Measurements from ENCODE around the gene CENPX.

Gene CENPX

DNA sequence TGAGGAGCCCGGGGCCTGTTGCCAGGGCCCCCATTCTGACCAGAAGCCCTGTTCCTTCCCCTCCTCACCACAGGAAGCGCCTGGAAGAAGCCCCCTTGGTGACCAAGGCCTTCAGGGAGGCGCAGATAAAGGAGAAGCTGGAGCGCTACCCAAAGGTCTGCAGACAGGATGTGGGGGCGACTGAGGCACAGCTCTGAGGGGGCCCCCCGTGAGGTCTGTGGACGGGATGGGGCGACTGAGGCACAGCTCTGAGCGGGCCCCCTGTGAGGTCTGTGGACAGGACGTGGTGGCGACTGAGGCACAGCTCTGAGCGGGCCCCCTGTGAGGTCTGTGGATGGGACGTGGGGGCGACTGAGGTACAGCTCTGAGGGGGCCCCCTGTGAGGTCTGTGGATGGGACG lies 13.3 kb downstream of the CENPX start:
- no peak for DNase-seq

DNA sequence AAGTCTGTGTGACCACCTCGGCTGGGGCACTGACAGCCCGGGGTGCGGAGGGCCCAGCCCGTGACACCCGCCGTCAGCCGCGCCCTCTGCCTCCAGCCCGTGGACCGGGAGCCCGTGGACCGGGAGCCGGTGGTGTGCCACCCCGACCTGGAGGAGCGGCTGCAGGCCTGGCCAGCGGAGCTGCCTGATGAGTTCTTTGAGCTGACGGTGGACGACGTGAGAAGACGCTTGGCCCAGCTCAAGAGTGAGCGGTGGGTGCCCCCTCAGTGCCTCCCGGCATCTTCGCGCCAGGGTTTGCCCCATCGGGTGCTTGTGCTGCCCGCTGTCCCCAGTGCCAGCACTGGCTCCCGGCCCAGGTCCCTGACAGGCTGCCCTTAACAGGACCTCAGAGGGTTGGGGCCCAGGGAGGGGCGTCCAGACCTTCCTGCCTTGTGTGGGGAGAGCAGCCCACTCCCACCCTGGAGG lies 13.7 kb downstream of the CENPX start:
- no peak for DNase-seq

- no peak for DNase-seq
Measured at GRCh38 chr17:82008258-82008940, 14.3 kb downstream of the CENPX start.

GRCh38 chr17:82007495-82008257 lies 15.0 kb downstream of the CENPX start:
- DNase-seq = no peak

- no peak for DNase-seq
Measured at GRCh38 chr17:82007228-82007494, 15.5 kb downstream of the CENPX start.

DNA sequence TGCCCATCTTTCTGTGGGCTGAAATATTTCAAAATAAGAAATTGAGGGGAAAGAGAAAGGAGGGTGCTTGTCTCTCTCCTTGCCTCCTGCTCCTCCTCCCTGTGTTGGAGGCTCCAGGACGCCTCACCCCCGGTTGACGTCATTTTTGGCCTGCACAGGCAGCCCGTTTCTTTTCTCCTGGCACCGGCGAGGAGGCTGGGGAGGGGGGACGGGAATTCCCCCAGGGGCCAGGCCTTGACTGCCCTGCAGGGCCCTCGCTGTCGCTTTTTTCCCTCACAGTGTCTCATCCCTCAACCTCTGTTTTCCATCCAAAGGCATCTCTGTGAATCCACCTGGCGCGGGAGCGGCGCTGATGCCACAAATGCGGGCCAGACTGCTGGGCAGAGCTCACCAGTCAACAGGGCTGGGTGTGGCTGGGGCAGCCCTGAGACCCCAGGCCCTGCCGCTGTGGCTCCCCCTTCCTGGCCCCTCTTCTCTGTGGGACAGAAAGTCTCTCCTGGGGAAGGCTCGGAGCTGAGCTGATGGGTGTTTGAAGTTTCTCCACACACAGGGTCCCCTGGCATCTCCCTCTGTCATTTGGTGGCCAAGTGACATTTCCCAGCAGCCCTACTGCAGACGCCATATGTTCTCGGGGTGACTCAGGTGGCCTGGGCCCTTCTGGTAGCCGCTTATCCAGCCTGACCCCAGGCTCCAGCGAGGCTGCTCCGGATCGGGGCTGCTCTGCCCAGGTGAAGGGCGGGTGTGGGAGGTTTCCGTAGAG lies 16.0 kb downstream of the CENPX start:
- DNase-seq = no peak

GRCh38 chr17:82005701-82006348 lies 16.9 kb downstream of the CENPX start:
- DNase-seq = no peak

GRCh38 chr17:82004517-82005455 lies 17.9 kb downstream of the CENPX start:
- no peak for DNase-seq

DNA sequence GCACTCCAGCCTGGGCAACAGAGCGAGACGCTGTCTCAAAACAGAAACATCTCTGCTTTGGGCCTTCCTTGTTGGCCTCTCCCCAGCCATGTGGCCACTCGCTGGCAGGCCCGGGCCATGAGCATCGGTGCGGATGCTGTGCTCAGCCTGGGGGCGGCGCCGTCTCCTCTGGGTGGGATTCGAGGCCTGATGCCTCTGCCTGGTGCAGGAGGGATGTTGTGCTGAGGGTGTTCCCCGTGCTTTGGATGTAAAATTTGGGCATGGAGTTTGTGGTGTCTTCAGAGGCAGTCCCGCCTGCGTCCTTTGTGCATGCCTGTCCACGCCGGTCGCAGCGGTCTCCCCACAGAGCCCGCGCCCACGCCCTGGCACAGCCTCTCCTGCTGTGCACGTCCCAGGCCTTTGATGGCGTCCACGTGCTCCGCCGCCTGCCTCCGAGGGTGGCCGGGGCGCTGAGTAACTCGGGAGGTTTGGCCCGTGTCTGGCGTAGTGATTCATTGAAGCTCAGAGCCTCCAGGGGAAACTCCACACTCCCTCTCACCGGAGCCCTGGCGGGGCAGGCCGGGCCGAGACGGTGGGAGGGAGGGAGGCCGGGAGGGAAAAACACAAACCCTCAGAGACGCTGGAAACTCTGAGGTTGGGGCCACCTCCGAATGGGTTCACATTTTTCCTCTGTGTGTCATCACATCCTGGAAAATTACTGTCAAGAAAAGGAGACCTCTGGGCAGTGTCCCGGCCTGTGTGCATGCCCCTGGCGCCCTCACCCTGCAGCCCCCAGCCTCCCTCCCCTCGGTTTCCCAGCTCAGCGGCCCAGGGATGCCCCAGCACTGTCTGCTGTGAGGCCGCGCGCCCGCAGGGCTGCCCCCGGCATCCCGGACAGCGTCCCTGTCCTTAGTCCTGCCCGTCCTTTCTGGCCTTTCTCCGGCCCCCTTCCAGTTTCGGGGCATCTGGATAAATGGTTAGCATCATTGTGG lies 19.0 kb downstream of the CENPX start:
- DNase-seq = no peak

- DNase-seq = no peak
Measured at GRCh38 chr17:82001571-82002056, 21.1 kb downstream of the CENPX start.

- no peak for DNase-seq
Measured at GRCh38 chr17:82000803-82001570, 21.7 kb downstream of the CENPX start.

GRCh38 chr17:81999976-82000802 lies 22.5 kb downstream of the CENPX start:
- no peak for DNase-seq

DNA sequence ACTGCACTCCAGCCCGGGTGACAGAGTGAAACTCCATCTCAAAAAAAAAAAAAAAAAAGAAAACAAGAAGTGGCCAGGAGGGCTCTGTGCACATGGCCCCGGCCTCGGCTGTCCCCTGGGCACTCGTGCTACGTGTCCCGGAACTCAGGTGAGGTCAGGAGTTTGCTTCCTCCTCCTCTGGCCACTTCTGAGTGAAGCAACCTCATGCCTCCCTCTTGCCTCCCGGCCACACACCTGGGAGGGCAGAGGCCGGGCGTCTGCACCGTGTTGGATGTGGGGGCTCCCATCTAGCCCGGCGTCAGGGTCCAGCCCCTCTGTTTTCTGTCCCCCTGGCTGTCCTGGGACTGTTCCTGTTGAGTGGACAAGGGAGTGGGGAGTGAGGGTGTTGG lies 23.1 kb downstream of the CENPX start:
- no peak for DNase-seq

GRCh38 chr17:81998691-81999438 lies 23.8 kb downstream of the CENPX start:
- DNase-seq = no peak

GRCh38 chr17:81998212-81998611 lies 24.5 kb downstream of the CENPX start:
- DNase-seq = no peak

GRCh38 chr17:81996757-81997441 lies 25.8 kb downstream of the CENPX start:
- no peak for DNase-seq

DNA sequence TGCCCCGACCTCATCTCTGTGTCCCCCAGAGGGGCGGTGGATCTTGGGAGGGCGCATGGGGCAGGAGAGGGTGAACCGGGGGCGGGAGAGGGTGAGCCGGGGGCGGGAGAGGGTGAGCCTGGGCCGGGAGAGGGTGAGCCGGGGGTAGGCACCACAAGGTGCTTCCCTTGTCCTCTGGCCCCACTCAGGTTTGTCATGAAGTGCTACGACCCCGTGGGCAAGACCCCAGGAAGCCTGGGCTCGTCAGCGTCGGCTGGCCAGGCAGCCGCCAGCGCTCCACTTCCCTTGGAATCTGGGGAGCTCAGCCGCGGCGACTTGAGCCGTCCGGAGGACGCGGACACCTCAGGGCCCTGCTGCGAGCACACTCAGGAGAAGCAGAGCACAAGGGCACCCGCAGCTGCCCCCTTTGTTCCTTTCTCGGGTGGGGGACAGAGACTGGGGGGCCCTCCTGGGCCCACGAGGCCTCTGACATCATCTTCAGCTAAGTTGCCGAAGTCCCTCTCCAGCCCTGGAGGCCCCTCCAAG lies 26.4 kb downstream of the CENPX start:
- DNase-seq = no peak
